ENCODE data around the gene TRNT1.

GRCh38 chr3:3105246-3105645 is 21.5 kb upstream of the TRNT1 start:
- TF ChIP-seq, protein P1, sequence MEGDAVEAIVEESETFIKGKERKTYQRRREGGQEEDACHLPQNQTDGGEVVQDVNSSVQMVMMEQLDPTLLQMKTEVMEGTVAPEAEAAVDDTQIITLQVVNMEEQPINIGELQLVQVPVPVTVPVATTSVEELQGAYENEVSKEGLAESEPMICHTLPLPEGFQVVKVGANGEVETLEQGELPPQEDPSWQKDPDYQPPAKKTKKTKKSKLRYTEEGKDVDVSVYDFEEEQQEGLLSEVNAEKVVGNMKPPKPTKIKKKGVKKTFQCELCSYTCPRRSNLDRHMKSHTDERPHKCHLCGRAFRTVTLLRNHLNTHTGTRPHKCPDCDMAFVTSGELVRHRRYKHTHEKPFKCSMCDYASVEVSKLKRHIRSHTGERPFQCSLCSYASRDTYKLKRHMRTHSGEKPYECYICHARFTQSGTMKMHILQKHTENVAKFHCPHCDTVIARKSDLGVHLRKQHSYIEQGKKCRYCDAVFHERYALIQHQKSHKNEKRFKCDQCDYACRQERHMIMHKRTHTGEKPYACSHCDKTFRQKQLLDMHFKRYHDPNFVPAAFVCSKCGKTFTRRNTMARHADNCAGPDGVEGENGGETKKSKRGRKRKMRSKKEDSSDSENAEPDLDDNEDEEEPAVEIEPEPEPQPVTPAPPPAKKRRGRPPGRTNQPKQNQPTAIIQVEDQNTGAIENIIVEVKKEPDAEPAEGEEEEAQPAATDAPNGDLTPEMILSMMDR (optimal IDR thresholded peaks at IDR 0.05 in 1 of 3, IDR thresholded peaks at IDR 0.05 in 1 of 3, conservative IDR thresholded peaks at IDR 0.05 in 1 of 3; ENCODE audit: extremely low read depth in 1 of 3, insufficient read depth in 2 of 3, low read length in 3 of 3): no peak
- no peak for TF ChIP-seq EZH2 (IDR thresholded peaks at IDR 0.05; ENCODE audit: low read length)

All from keratinocyte (primary cell).